ENCODE results near the gene PRR29. TPM values are rescaled to one million over a fixed set of nuclear protein-coding genes. Genes with fewer than 3 reads are reported as not detected.
A peak's percentile ranks its signal among the peaks of the same experiment; 100 is the strongest.

Gene PRR29
- total RNA-seq (2021; fragmentation: NEBNext Ultra II Directional; extraction: Animal tissue kit (Norgen Biotek cat#: 25700)), result under 1 TPM in 3 of 6 experiments, not detected in 3; 0.17 to 0.27 (median 0.19) TPM
- long read RNA-seq, result 0 reads

- DNase-seq, result peak; percentile 13
- Mint-ChIP-seq H3K27me3 (ENCODE audit: insufficient read depth) (peaks cover 38% of the 10 kb centered on the region), H3K4me3 (peak within 1 kb of the TSS; percentile 75), H3K4me1 (ENCODE audit: low read depth) (no peaks in the 10 kb centered on the region), H3K27ac (no peak within 1 kb of the TSS), H3K9me3 (no peaks in the 10 kb centered on the region), H3K36me3 (ENCODE audit: low read depth) (no peaks in the 10 kb centered on the region)
- no peak for TF ChIP-seq CTCF (IDR thresholded peaks at IDR 0.05)
Observed at GRCh38 chr17:63998050-63998720, at the start of gene PRR29. Gene PRR29, plus strand, starts transcription at chr17:63998351. Its CDS starts 14 bp downstream, at chr17:63998365.

- Mint-ChIP-seq H3K36me3 (ENCODE audit: low read depth) (no peaks in the 10 kb centered on the region), H3K4me1 (ENCODE audit: low read depth) (no peaks in the 10 kb centered on the region), H3K4me3 (no peak overlapping the region), H3K9me3 (no peaks in the 10 kb centered on the region), H3K27me3 (ENCODE audit: insufficient read depth) (peaks cover 9% of the 10 kb centered on the region), H3K27ac (no peak overlapping the region)
- TF ChIP-seq CTCF (IDR thresholded peaks at IDR 0.05), result no peak
- no peak for DNase-seq
Observed at GRCh38 chr17:63948521-63948920, 49.6 kb upstream of the PRR29 start.

GRCh38 chr17:63949576-63950250, 48.4 kb upstream of the PRR29 start:
- Mint-ChIP-seq H3K36me3 (ENCODE audit: low read depth) (no peaks in the 10 kb centered on the region), H3K9me3 (no peaks in the 10 kb centered on the region), H3K4me3 (no peak overlapping the region), H3K27me3 (ENCODE audit: insufficient read depth) (peaks cover 11% of the 10 kb centered on the region), H3K4me1 (ENCODE audit: low read depth) (no peaks in the 10 kb centered on the region), H3K27ac (no peak overlapping the region)
- no peak for TF ChIP-seq CTCF (IDR thresholded peaks at IDR 0.05)
- DNase-seq, result no peak

- no peak overlapping the region for H3K27ac Mint-ChIP-seq
- H3K9me3 Mint-ChIP-seq, result no peaks in the 10 kb centered on the region
- peaks cover 11% of the 10 kb centered on the region for H3K27me3 Mint-ChIP-seq (ENCODE audit: insufficient read depth)
- H3K36me3 Mint-ChIP-seq (ENCODE audit: low read depth), result no peaks in the 10 kb centered on the region
- H3K4me3 Mint-ChIP-seq, result no peak overlapping the region
- DNase-seq, result no peak
- H3K4me1 Mint-ChIP-seq (ENCODE audit: low read depth), result peaks cover 7% of the 10 kb centered on the region
- TF ChIP-seq CTCF (IDR thresholded peaks at IDR 0.05), result peak; percentile 62
Observed at GRCh38 chr17:63950940-63951907, 46.9 kb upstream of the PRR29 start.

- Mint-ChIP-seq H3K27me3 (ENCODE audit: insufficient read depth) (peaks cover 12% of the 10 kb centered on the region), H3K4me3 (no peak overlapping the region), H3K4me1 (ENCODE audit: low read depth) (peaks cover 17% of the 10 kb centered on the region), H3K27ac (no peak overlapping the region), H3K36me3 (ENCODE audit: low read depth) (no peaks in the 10 kb centered on the region), H3K9me3 (no peaks in the 10 kb centered on the region)
- TF ChIP-seq CTCF (IDR thresholded peaks at IDR 0.05), result no peak
- DNase-seq, result no peak
Observed at GRCh38 chr17:63954402-63955063, 43.6 kb upstream of the PRR29 start.
